Neural cell (in vitro differentiated cells): Measurements from ENCODE around the gene ZNF775. TPM values are rescaled to one million over a fixed set of nuclear protein-coding genes. Genes with fewer than 3 reads are reported as not detected.

Source experiments
- H2AFZ ChIP-seq: fragments of 200-600, 300-800 bp; sonication (generic), shearing (Covaris generic); 2 replicates; pipeline ENCODE4 v1.6.0; 2014; ENCODE audit warnings: low read depth, mild to moderate bottlenecking, antibody characterized with exemption, low read length, moderate library complexity
- H3F3A ChIP-seq: fragments of 200-600 bp; shearing (Covaris generic); 2 replicates; pipeline ENCODE4 v1.6.1; 2016; ENCODE audit warnings: mild to moderate bottlenecking, moderate library complexity, mixed read lengths, antibody characterized with exemption, low read length; ENCODE audit not compliant: insufficient read depth, poor library complexity, severe bottlenecking
- H3K27ac ChIP-seq: fragments of 200-600, 300-800 bp; sonication (generic), shearing (Covaris generic); 2 replicates; pipeline ENCODE4 v1.5.1; 2014; ENCODE audit warnings: mild to moderate bottlenecking, low read length, moderate library complexity
- H3K27me3 ChIP-seq: fragments of 300-800, 200-600 bp; sonication (generic), shearing (Covaris generic); 2 replicates; pipeline ENCODE4 v1.6.0; 2014; ENCODE audit warnings: mild to moderate bottlenecking, low read depth, low read length, moderate library complexity; ENCODE audit not compliant: insufficient read depth
- H3K36me3 ChIP-seq: fragments of 300-800, 200-600 bp; sonication (generic), shearing (Covaris generic); 2 replicates; pipeline ENCODE4 v1.5.1; 2014; ENCODE audit warnings: mild to moderate bottlenecking, antibody characterized with exemption, low read length, moderate library complexity; ENCODE audit not compliant: insufficient read depth
- H3K4me2 ChIP-seq: fragments of 300-800, 200-600 bp; sonication (generic), shearing (Covaris generic); 2 replicates; pipeline ENCODE4 v1.6.0; 2014; ENCODE audit warnings: mild to moderate bottlenecking, low read length
- H3K4me3 ChIP-seq: fragments of 300-800, 200-600 bp; sonication (generic), shearing (Covaris generic); 2 replicates; pipeline ENCODE4 v1.5.1; 2014; ENCODE audit warnings: mild to moderate bottlenecking, low read length, moderate library complexity
- H3K79me2 ChIP-seq: fragments of 200-600 bp; shearing (Covaris generic); replicated peaks from 2 replicates; pipeline ENCODE4 v1.6.0; 2014; ENCODE audit warnings: mild to moderate bottlenecking, low read length, moderate library complexity; ENCODE audit not compliant: insufficient read depth
- H3K9ac ChIP-seq: fragments of 300-800, 200-600 bp; sonication (generic), shearing (Covaris generic); 2 replicates; pipeline ENCODE4 v1.6.1; 2016; ENCODE audit warnings: mild to moderate bottlenecking, low read length, mixed read lengths
- H3K9me2 ChIP-seq: fragments of 200-600 bp; shearing (Covaris generic); 2 replicates; pipeline ENCODE4 v1.6.1; 2016; ENCODE audit warnings: mild to moderate bottlenecking, low read length, mixed read lengths; ENCODE audit not compliant: insufficient read depth
- H3K9me3 ChIP-seq: fragments of 200-600, 300-800 bp; sonication (generic), shearing (Covaris generic); 2 replicates; pipeline ENCODE4 v1.6.1; 2016; ENCODE audit warnings: mild to moderate bottlenecking, mixed run types, low read length, moderate library complexity, mixed read lengths
- H4K20me1 ChIP-seq: fragments of 200-600 bp; shearing (Covaris generic); 2 replicates; pipeline ENCODE4 v1.6.1; 2016; ENCODE audit warnings: mild to moderate bottlenecking, mixed run types; ENCODE audit not compliant: insufficient read depth
- EP300 ChIP-seq: fragments of 450-650 bp; conservative IDR thresholded peaks from 2 replicates; pipeline ENCODE4 v1.6.1; 2014; ENCODE audit warnings: antibody characterized with exemption, mild to moderate bottlenecking, moderate library complexity; ENCODE audit not compliant: poor library complexity, severe bottlenecking
- EZH2 ChIP-seq: fragments of 200-600, 300-800 bp; shearing (Covaris generic), sonication (generic); IDR thresholded peaks from 2 replicates; pipeline ENCODE4 v1.6.1; 2014; ENCODE audit warnings: antibody characterized with exemption, low read length, borderline replicate concordance, mild to moderate bottlenecking; ENCODE audit not compliant: insufficient read depth, poor library complexity, severe bottlenecking
- MXI1 ChIP-seq: fragments of 450-650 bp; conservative IDR thresholded peaks from 2 replicates; pipeline ENCODE4 v1.6.1; 2014; ENCODE audit warnings: antibody characterized with exemption, mild to moderate bottlenecking; ENCODE audit not compliant: poor library complexity, severe bottlenecking
- POLR2AphosphoS5 ChIP-seq: IDR thresholded peaks from 2 replicates; pipeline ENCODE4 v1.6.1; 2012
- RAD21 ChIP-seq: fragments of 450-650 bp; conservative IDR thresholded peaks from 2 replicates; pipeline ENCODE4 v1.6.1; 2014; ENCODE audit warnings: antibody characterized with exemption, mild to moderate bottlenecking, moderate library complexity
- SMC3 ChIP-seq: fragments of 450-650 bp; conservative IDR thresholded peaks from 2 replicates; pipeline ENCODE4 v1.6.1; 2014; ENCODE audit warnings: antibody characterized with exemption, mild to moderate bottlenecking, moderate library complexity; ENCODE audit not compliant: poor library complexity
- TAF1 ChIP-seq: IDR thresholded peaks from 2 replicates; pipeline ENCODE4 v1.6.1; 2012; ENCODE audit warnings: low read depth
- polyA plus RNA-seq: library from polyadenylated mRNA; depleted of rRNA; stranded (reverse); fragments of >200 nt; gene quantifications from 2 replicates; pipeline ENCODE4 v1.2.3, GENCODE V29; 2014
- TF ChIP-seq, protein P1 (sequence below): IDR thresholded peaks from 2 replicates; pipeline ENCODE4 v1.6.1; 2012; ENCODE audit warnings: borderline replicate concordance
- TF ChIP-seq, protein P2 (sequence below): fragments of 450-650 bp; IDR thresholded peaks from 2 replicates; pipeline ENCODE4 v1.5.1; 2014; ENCODE audit warnings: antibody characterized with exemption, mild to moderate bottlenecking, moderate library complexity; ENCODE audit not compliant: poor library complexity, severe bottlenecking

Gene ZNF775
- polyA plus RNA-seq, 1 donor from 2014 or later = 16.8 TPM

DNA sequence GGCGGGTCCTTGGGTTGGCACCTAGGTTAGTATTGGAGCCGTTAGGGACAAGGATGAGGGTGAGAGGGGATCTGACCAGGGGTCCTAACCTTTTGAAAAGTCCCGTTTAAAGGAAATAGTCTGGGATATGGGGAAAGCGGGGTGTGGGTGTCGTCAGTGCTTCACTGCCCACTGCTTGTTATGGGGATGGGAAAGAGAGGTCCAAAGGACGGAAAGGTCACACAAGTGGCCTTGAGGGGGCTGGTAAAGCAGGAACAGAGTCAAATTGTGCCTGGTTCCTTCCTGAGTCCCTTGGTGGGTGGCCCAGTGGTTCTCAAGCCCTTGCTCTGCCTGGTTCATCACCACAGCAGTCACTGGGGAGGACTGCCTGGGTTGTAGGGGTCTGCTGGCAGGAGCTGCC, 2.6 kb upstream of the ZNF775 start:
- Histone ChIP-seq H3K27me3 (no peaks in the 10 kb centered on the region), H3K9ac (no peak overlapping the region), H4K20me1 (no peaks in the 10 kb centered on the region), H3F3A (peaks cover 4% of the 10 kb centered on the region), H3K4me3 (no peak overlapping the region), H3K4me2 (no peak overlapping the region), H2AFZ (no peak overlapping the region), H3K79me2 (peaks cover 34% of the 10 kb centered on the region), H3K27ac (no peak overlapping the region), H3K9me3 (no peaks in the 10 kb centered on the region), H3K9me2 (no peaks in the 10 kb centered on the region), H3K36me3 (no peaks in the 10 kb centered on the region)
- TF ChIP-seq EZH2 (no peak), SMC3 (no peak), EP300 (no peak), POLR2AphosphoS5 (no peak), RAD21 (no peak), TAF1 (no peak), MXI1 (no peak)
- TF ChIP-seq, protein P1, sequence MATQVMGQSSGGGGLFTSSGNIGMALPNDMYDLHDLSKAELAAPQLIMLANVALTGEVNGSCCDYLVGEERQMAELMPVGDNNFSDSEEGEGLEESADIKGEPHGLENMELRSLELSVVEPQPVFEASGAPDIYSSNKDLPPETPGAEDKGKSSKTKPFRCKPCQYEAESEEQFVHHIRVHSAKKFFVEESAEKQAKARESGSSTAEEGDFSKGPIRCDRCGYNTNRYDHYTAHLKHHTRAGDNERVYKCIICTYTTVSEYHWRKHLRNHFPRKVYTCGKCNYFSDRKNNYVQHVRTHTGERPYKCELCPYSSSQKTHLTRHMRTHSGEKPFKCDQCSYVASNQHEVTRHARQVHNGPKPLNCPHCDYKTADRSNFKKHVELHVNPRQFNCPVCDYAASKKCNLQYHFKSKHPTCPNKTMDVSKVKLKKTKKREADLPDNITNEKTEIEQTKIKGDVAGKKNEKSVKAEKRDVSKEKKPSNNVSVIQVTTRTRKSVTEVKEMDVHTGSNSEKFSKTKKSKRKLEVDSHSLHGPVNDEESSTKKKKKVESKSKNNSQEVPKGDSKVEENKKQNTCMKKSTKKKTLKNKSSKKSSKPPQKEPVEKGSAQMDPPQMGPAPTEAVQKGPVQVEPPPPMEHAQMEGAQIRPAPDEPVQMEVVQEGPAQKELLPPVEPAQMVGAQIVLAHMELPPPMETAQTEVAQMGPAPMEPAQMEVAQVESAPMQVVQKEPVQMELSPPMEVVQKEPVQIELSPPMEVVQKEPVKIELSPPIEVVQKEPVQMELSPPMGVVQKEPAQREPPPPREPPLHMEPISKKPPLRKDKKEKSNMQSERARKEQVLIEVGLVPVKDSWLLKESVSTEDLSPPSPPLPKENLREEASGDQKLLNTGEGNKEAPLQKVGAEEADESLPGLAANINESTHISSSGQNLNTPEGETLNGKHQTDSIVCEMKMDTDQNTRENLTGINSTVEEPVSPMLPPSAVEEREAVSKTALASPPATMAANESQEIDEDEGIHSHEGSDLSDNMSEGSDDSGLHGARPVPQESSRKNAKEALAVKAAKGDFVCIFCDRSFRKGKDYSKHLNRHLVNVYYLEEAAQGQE = no peak
- TF ChIP-seq, protein P2, sequence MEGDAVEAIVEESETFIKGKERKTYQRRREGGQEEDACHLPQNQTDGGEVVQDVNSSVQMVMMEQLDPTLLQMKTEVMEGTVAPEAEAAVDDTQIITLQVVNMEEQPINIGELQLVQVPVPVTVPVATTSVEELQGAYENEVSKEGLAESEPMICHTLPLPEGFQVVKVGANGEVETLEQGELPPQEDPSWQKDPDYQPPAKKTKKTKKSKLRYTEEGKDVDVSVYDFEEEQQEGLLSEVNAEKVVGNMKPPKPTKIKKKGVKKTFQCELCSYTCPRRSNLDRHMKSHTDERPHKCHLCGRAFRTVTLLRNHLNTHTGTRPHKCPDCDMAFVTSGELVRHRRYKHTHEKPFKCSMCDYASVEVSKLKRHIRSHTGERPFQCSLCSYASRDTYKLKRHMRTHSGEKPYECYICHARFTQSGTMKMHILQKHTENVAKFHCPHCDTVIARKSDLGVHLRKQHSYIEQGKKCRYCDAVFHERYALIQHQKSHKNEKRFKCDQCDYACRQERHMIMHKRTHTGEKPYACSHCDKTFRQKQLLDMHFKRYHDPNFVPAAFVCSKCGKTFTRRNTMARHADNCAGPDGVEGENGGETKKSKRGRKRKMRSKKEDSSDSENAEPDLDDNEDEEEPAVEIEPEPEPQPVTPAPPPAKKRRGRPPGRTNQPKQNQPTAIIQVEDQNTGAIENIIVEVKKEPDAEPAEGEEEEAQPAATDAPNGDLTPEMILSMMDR = no peak

DNA sequence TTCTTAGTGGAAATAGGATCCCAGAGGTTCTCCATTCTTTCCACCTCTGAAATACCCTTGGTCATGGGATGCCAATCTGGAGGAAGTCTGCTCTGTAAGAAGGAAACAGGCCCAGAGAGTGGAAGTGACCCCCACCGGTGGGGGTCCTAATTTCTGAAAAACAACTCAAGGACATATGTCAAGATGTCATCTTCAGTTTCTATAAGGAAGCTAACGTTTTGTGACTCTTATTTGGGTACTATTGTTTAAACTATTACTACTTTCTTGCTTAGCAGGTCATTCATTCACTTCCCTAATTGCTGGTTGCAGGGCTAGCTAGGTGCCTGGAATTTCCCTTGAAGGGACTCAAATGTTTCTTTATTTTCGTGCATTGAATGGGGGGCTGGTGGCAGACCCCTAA, 1.9 kb upstream of the ZNF775 start:
- Histone ChIP-seq H3K79me2 (peaks cover 40% of the 10 kb centered on the region), H3K27ac (no peak overlapping the region), H3K9ac (no peak overlapping the region), H2AFZ (no peak overlapping the region), H4K20me1 (no peaks in the 10 kb centered on the region), H3K27me3 (no peaks in the 10 kb centered on the region), H3K9me2 (no peaks in the 10 kb centered on the region), H3F3A (peaks cover 4% of the 10 kb centered on the region), H3K36me3 (no peaks in the 10 kb centered on the region), H3K4me3 (no peak overlapping the region), H3K4me2 (no peak overlapping the region), H3K9me3 (no peaks in the 10 kb centered on the region)
- TF ChIP-seq POLR2AphosphoS5 (no peak), RAD21 (no peak), TAF1 (no peak), MXI1 (no peak), EZH2 (no peak), SMC3 (no peak), EP300 (no peak)
- TF ChIP-seq, protein P2 = no peak
- TF ChIP-seq, protein P1 = no peak
